ENCODE measurements around the gene PPM1J.

- TF ChIP-seq CTCF (IDR thresholded peaks at IDR 0.05; ENCODE audit: low read depth, low read length) (no peak), EZH2phosphoT487 (IDR thresholded peaks at IDR 0.05; ENCODE audit: low read depth) (no peak)
Observed at GRCh38 chr1:112761714-112762480, 46.8 kb upstream of the PPM1J start.
